ENCODE results near the gene INTS7.

INTS7 gene, protein sequence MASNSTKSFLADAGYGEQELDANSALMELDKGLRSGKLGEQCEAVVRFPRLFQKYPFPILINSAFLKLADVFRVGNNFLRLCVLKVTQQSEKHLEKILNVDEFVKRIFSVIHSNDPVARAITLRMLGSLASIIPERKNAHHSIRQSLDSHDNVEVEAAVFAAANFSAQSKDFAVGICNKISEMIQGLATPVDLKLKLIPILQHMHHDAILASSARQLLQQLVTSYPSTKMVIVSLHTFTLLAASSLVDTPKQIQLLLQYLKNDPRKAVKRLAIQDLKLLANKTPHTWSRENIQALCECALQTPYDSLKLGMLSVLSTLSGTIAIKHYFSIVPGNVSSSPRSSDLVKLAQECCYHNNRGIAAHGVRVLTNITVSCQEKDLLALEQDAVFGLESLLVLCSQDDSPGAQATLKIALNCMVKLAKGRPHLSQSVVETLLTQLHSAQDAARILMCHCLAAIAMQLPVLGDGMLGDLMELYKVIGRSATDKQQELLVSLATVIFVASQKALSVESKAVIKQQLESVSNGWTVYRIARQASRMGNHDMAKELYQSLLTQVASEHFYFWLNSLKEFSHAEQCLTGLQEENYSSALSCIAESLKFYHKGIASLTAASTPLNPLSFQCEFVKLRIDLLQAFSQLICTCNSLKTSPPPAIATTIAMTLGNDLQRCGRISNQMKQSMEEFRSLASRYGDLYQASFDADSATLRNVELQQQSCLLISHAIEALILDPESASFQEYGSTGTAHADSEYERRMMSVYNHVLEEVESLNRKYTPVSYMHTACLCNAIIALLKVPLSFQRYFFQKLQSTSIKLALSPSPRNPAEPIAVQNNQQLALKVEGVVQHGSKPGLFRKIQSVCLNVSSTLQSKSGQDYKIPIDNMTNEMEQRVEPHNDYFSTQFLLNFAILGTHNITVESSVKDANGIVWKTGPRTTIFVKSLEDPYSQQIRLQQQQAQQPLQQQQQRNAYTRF

GRCh38 chr1:212035123-212035834, at the start of gene INTS7, which contains the start of gene DTL:
Gene INTS7 (minus strand): TSS chr1:212035557. CDS start chr1:212035437, 120 bp downstream.
Gene DTL (plus strand): TSS chr1:212035748. CDS start chr1:212035891, 143 bp downstream.
- POLR2A ChIA-PET: interaction anchor here (1.0 to 1.8 kb wide), 3 partner anchors 220 to 573 kb away, joined by 5 to 7 read pairs (median 6); partner anchors contain the start of gene ATF3
- TF ChIP-seq, protein P1, sequence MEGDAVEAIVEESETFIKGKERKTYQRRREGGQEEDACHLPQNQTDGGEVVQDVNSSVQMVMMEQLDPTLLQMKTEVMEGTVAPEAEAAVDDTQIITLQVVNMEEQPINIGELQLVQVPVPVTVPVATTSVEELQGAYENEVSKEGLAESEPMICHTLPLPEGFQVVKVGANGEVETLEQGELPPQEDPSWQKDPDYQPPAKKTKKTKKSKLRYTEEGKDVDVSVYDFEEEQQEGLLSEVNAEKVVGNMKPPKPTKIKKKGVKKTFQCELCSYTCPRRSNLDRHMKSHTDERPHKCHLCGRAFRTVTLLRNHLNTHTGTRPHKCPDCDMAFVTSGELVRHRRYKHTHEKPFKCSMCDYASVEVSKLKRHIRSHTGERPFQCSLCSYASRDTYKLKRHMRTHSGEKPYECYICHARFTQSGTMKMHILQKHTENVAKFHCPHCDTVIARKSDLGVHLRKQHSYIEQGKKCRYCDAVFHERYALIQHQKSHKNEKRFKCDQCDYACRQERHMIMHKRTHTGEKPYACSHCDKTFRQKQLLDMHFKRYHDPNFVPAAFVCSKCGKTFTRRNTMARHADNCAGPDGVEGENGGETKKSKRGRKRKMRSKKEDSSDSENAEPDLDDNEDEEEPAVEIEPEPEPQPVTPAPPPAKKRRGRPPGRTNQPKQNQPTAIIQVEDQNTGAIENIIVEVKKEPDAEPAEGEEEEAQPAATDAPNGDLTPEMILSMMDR (IDR thresholded peaks at IDR 0.05; ENCODE audit: control extremely low read depth, extremely low read depth, low read depth, missing control alignments): peak; percentile 80
- CTCF ChIA-PET: interaction anchor here (0.6 to 6.5 kb wide), 92 partner anchors 12 to 979 kb away, joined by 3 to 133 read pairs (median 5); partner anchors contain the start of genes NEK2, NENF and SLC30A1
- peak; percentile 98 for DNase-seq (ENCODE audit: extremely low spot score)

GRCh38 chr1:212082765-212083406, 47.5 kb upstream of the INTS7 start:
- CTCF ChIA-PET: interaction anchor here (1.4 to 4.3 kb wide), 6 partner anchors 12 to 582 kb away, joined by 3 to 35 read pairs (median 5); partner anchors contain the start of genes DTL and INTS7
- no peak for DNase-seq (ENCODE audit: extremely low spot score)
- TF ChIP-seq, protein P1 (IDR thresholded peaks at IDR 0.05; ENCODE audit: control extremely low read depth, extremely low read depth, low read depth, missing control alignments): no peak
- POLR2A ChIA-PET: no interaction called here

DNA sequence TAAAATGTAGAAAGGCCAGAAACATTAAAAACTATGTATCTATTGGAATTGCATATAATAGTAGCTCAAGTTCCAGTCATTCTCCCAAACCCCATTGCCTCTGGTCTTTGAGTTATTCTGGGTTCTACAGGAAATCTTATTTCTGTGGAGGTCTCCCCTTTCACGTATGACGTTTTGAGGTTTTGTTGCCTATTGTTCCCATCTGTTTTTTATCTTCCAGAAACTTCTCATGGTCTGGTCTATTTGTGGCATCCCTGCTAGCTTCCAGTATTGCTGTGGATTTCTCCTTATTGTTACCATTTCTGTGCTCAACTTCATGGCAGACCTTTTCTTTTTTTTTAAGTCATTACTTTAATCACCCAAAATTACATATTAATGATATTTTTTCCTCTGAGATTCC, 43.5 kb upstream of the INTS7 start:
- ChIA-PET CTCF (interaction anchor here (1.3 to 4.3 kb wide), 5 partner anchors 8 to 377 kb away, joined by 5 to 35 read pairs (median 7); partner anchors contain the start of genes DTL and INTS7), POLR2A (no interaction called here)
- TF ChIP-seq, protein P1 (IDR thresholded peaks at IDR 0.05; ENCODE audit: control extremely low read depth, extremely low read depth, low read depth, missing control alignments): no peak
- no peak for DNase-seq (ENCODE audit: extremely low spot score)

- no peak for DNase-seq (ENCODE audit: extremely low spot score)
- CTCF ChIA-PET: interaction anchor here (1.0 to 1.8 kb wide), 5 partner anchors 10 to 381 kb away, joined by 3 to 7 read pairs (median 3); no protein-coding TSS in a partner anchor
- POLR2A ChIA-PET: no interaction called here
- TF ChIP-seq, protein P1 (IDR thresholded peaks at IDR 0.05; ENCODE audit: control extremely low read depth, extremely low read depth, low read depth, missing control alignments): no peak
Observed at GRCh38 chr1:212077028-212077427, 41.7 kb upstream of the INTS7 start.

DNA sequence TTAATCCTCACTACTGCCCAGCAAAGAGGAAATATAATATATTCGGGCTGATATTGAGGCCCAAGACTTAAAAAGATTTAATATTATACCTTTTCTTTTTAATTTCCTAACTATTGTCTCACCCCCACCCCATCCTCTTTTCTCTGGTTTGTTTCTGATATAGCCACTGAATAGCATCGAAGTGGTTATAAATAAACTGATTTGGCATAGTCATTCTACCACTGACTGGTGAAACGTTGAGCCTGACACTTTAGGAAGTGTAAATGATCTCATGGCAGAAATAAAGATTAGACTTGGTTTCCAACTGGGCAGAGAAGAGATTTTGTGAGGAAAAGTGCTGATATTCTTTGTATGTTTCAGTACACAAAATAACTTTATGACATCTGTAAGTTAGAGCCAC, 39.5 kb upstream of the INTS7 start:
- ChIA-PET POLR2A (no interaction called here), CTCF (interaction anchor here (1.5 to 2.0 kb wide), 3 partner anchors 13 to 382 kb away, joined by 3 to 5 read pairs (median 4); no protein-coding TSS in a partner anchor)
- TF ChIP-seq, protein P1 (IDR thresholded peaks at IDR 0.05; ENCODE audit: control extremely low read depth, extremely low read depth, low read depth, missing control alignments): no peak
- no peak for DNase-seq (ENCODE audit: extremely low spot score)

Measured in GM10248 (cell line).